Fibroblast of skin of abdomen (primary cell): ENCODE results near the gene SLC6A11. TPM values are rescaled to one million over a fixed set of nuclear protein-coding genes. Genes with fewer than 3 reads are reported as not detected.
A peak's percentile ranks its signal among the peaks of the same experiment; 100 is the strongest.

Experiments
- DNase-seq: peaks from one replicate; pipeline ENCODE4 v3.0.0-alpha.2; 2013
- polyA plus RNA-seq, 2 experiments: library from polyadenylated mRNA; unstranded; fragments of 120-200 nt; gene quantifications; one replicate each; pipeline ENCODE4 v1.2.1, GENCODE V29; 2013; ENCODE audit not compliant: insufficient read length in 2 of 2

Gene SLC6A11
- polyA plus RNA-seq (2013, experiment 1 of 2; ENCODE audit: insufficient read length) = not detected
- not detected for polyA plus RNA-seq (2013, experiment 2 of 2; ENCODE audit: insufficient read length)

DNA sequence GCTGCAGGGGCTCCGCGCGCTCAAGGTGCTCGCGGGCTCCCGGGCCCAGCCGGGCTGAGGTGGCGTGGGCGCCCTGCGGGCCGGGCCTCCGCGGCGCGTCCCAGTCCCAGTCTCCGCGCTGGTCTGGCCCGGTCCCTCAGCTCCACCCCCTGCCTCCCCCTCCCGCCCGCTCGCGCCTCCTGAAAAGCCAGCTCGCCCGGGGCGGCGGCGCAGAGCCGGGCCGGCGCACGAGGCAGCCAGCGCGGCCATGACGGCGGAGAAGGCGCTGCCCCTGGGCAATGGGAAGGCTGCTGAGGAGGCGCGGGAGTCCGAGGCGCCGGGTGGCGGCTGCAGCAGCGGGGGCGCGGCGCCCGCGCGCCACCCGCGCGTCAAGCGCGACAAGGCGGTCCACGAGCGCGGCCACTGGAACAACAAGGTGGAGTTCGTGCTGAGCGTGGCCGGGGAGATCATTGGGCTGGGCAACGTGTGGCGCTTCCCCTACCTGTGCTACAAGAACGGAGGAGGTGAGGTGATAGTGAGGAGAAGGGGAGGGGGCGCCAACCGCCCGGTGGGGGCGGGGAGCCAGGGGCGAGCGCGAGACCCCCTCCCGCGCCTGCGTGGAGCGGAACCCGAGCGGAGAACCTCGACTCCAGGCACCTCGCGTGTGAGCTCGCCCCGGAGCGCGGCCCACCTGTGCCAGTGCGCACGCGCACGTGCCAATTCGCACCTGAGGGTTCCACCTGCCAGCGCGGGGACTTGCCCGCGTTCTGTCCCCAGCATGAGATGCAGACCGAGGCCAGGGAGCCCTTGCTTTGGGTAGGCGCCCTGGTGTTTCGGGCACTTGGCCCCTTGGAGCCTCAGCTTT, at the start of gene SLC6A11:
Gene SLC6A11 (plus strand): TSS at position 210 of the 844 bp plus-strand sequence. CDS start 38 bp downstream, at position 248.
- DNase-seq = no peak

DNA sequence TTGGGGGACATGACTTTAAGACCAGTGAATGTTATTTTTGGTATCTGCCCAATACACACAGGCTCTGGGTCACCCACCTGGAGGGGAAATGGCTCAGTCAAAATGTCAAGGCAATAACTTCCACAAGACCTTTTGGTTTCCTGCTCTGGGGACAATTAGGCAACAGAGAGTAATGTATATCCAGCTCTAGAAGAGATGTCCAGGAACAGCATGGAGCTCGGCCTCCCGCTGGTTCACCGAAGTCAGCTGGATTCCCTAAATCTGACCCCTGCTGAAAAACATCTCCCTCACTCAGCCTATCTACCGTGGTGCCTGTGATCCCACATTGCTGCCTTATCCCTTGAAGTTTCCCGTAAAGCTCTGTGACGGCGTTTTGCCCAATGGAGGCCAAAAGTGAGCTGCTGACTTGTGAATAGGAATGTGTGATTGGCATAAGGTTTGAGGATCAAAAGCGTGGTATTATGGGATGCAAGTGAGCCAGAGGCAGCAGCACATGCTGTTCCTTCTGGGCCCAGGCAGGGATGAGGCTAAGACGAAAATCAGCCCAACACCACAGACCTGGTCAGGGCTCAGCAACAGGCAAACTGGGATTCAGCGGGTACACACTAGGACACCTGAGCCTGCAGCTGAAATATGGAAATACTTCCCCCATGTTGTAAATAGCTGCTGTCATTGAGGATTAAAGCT, 47.2 kb upstream of the SLC6A11 start:
- DNase-seq = no peak

DNA sequence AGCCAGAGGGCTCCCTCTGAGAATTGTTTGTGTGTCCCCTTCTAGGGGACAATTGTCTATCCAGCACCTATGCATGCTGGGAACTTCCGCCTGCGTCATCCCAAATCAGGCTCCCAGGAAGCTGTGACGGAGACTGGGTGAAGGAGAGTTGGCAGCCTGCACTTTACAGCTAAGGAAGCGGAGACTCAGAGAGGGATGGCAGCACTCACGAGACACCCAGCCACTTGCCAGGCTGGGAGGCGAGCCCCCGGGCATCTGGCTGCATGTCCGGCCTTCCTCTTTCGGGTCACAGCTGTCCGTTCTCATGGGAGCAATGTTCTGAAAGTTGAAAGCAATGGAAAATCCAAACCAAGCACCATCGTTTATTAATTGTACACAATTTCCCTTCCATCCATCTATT, 45.5 kb upstream of the SLC6A11 start:
- DNase-seq = no peak

DNA sequence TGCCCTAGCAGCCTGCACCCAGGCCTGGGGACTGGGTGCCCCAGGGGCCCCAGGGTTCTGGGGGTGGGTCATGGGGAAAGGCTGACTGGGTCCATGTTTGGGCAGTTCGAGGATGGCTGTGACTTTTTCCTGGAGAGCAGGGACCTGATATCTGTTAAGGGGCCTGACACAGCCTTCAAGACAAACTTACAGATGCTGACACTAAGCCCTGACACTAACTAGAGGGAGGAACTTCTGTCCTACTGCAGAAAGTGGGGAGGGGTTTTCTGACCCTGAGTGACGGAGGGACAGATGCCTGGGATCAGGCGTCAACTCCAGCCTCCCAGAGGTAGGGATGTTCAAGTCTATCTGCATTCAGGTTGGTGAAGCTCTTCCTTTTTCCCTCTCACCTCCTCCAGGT, 45.0 kb upstream of the SLC6A11 start:
- no peak for DNase-seq

DNA sequence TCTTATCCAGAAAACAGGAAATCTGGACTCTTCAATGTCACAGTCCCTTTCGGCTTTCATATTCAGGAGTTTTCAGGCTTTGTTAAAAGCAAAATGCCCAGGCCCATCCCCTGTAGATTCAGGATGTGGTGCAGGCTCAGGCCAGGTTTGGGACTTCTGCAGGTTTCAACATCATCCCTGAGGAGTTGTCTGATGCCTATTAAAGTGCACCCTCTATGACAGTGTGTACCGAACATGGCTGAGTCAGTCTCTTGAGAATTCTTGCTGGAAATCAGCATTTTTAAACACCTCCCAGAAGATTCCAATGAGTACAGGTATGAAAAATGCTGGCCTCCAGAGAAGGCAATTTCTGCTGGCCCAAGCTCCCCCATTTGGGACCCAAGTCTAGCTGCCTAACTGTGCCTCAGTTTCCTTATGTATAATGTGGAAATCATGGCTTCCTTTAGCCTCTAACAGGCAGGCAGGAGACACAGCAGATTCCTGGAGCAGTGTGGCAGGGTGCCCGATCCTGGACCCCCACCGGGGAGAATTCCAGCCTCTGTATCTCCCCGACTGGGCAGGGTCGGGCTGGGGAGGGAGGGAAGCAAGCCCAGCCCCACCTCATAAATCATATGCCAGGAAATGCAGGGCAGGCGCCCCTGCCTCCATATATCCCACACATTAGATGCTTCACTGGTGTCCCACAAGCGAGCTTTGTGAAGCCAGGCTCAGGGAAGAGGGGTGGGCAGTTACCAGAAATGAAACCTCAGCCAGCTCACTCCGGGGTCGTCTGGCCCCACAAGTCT, 44.4 kb upstream of the SLC6A11 start:
- DNase-seq = no peak

DNA sequence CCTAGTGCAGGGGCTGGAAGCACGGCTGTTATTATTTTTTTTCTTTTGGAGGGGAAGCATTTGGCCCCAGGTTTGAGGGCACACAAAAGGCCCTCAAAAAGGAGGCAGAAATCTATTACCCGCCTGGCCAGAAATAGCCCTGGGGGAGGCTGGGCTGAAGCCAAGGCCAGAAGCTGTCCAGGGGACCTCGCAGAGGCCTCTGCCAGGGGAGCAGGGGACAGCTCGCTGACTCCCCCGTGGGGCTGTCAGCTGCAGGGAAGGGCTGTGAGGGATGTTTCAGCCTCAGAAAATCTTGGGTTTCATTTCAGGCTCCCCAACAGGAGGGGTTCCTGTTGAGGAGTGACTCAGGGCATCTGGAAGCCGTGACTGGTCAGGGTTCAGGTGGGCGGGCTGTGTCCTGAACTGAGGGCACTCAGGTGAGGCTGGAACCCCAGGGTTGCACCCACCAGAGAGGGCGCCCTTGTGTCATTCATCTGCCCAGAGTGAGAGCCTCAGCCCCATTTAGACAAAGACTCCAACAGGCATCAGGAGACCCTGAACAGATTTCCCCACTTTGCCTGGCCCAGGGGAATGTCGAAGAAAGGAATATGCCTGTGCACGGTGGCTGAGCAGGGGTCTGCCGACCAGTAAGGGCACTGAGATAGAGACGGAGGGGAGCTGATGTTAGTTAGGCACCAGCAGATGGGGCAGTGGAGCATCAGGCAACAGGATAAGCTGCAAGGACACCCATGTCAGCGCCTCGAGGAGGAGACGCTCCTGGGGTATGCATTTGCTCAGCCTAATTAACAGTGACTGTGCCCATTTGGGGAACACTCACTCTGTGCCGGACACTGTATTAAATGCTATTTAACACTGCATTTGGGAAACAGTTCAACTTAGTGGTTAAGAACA, 43.5 kb upstream of the SLC6A11 start:
- DNase-seq = no peak

DNA sequence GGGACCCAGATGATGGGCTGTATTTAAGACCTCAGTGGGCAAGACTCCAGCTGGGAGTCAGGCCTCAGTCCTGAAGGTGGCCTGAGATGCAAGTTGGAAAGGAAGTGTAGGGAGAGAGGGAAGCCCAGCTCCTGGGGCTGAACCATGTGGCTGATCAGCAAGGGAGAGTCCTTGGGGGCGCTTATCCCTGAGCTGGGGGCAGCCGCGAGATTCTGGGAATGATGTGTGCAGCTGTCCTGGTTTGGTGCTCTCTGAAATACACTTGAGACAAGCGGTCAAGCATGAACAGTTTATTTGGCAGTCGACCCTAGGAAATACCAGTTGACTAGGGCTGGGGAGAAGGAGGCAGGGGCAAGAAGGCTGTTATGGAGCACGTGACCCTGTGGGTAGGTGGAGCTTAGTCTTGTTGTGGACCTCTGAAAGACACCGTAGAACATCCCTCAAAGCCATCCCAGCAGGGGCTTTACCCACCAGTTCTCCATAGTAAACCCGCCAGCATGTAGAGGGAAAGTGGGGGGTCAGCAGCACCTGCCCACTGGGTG, 41.8 kb upstream of the SLC6A11 start:
- no peak for DNase-seq

DNA sequence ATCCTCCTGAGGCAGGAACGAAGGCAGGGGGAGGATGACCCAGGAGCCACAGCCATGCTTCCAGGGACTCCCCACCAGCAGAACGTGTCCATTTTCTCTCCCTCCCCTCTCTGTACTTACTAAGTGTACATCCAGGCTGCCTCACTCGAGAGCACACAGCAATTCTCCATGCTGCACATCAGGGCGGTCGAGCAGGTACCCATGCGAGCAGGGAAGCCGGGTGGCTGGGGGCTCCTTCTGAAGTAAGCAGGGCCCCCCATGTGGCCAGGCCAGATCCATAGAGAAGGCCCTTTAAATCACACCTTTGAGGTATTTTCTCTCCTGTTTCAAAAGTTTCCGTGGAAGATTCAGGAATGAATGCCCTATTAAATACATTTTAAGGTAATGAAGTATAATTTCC, 41.2 kb upstream of the SLC6A11 start:
- no peak for DNase-seq

DNA sequence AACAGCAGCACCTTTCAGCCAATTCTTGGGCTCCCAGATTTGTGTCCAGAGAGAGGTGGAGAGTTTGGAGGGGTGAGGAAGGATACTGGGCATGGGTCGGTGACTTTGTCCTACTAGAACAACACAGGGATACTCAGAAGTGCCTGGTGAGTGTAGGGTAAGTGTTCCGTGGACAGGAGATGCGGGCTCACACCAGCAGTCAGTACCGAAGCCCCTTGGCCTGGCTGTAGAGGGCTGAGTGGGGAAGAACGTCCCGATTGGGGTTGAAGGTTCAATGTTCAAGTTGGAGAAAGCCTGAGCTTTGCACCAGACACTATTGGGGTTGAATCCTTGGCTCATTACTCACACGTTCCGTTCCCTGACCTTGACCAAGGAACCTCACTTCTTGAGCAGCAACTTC, 40.8 kb upstream of the SLC6A11 start:
- no peak for DNase-seq

DNA sequence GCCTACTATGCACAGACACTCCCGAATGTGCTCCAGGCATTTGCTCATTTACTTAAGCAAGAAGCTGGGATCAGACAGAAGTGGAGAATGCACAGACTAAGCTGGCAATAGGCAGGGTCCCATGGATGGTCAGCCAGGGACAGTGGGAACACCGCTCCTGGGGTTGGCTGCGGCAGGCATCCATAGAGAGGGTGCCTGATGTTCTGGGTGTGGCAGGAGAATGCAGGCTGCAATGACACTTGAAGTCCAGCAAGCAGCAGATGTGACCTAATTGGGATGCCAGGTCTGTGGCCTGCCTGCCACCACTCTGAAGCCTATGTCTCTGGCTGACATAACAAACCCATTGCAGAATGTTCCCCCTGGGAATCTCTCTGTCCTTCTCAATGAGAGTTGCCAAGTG, 40.2 kb upstream of the SLC6A11 start:
- DNase-seq = no peak

DNA sequence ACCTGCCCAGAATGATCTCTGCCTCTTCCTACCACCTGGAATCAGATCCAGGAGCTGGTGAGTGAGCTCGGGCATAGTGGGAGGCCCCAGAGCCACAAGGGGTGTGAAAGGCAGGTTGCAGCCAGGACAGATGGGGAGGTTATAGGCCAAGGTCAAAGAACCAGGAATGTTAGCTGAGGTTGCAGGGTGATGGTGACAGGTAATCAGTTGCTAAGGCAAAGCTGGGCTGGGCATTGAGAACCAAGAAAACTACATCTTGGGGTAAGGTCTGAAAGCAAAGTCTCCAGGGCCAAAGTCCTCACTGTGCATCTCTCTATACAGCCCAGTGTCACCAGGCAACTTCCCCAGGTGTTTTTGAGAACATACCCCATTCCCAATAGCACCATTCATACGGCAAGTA, 38.4 kb upstream of the SLC6A11 start:
- DNase-seq = no peak

DNA sequence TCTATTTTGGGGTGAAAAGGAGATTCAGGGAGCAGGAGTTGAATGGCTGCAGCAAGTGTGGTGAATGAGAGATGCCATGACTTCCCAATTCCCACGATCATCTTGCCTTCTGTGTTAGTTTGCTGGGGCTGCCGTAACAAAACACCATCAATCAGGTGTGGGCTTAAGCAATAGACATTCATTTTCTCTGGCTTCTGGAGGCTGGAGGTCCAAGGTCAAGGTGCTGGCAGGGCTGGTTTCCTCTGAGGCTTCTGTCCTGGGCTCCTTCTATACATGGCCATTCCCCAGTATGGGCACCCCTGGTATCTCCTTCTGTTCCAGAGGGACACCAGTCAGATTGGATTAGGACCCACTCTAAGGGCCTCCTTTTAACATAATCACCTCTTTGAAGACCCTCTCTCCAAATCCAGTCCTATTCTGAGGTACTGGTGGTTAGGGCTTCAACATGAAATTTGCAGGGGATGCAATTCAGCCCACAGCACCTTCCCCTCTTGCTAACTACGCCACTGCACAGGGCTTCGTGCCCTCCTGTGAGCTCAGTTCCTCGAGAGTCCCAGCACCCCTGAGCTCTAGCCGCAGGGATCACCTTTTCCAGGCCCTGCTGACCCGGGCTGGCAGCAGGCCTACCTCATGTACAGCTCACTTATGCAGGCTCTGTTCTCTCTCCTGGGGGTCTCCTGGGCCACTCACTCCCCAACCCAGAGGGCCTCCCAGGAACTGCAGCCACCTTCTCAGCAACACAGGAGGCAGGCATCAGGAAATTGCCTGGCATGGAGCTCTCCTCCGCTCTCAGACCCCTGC, 37.3 kb upstream of the SLC6A11 start:
- DNase-seq = no peak

DNA sequence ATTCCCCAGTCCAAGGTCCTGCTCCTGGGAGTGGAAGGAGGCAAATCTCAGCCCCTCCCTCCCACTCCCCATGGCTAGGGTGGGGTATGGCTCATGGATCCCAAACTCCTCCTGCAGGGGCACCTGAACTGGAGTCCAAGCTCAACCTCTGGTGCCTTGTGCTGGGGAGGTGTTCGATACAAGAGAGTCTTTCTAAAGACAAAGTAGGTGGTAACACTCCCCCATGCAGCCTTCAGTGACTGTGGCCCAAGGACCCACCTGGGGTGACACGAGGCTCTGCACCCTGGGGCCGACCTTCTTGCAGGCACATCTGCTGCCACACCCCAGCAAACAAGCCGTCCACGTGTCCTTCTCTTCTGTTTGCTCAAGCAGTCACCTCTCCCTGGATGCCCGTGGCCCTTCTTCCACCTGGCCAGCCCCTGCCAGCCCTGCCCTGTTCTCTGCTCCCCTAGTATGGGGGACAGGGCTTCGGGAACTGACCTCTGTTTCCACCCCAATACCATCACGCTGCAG, 36.7 kb upstream of the SLC6A11 start:
- DNase-seq = no peak

DNA sequence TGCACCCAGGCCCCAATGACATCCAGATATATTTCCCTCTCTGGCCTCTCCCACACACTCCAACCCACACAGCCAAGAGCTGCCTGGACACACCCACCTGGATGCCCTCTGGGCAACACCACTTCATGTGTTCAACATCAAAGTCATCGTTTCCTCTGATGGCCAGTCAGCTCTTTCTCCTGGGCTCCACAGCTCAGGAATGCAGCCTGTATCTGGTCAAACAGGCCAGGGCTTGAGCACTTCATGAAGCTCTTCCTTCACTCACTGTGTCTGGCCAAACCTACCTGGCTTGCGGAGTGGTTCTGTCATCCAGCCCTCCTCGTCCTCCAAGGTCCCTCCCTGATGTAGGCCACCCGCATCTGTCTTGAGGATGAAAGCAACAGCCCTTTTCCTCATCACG, 35.8 kb upstream of the SLC6A11 start:
- no peak for DNase-seq

DNA sequence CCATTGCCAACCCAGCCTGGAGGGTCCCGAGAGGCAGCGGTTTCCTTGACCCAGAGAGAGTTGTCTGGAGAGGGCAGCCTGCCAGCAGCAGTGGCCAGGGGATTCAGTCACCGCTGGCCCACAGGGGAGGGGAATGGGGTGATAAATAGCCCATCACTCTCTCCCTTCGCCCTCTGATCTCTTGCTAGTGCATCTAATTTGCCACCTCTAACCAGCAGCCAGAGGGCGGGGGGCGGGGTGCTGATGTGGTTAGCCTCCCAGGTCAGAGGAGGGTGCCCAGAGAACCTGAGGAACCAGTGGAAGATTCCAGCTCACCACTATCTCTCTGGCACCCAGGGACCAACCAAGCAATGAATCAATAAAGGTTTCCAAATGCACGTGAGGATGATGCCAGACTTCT, 35.1 kb upstream of the SLC6A11 start:
- no peak for DNase-seq

DNA sequence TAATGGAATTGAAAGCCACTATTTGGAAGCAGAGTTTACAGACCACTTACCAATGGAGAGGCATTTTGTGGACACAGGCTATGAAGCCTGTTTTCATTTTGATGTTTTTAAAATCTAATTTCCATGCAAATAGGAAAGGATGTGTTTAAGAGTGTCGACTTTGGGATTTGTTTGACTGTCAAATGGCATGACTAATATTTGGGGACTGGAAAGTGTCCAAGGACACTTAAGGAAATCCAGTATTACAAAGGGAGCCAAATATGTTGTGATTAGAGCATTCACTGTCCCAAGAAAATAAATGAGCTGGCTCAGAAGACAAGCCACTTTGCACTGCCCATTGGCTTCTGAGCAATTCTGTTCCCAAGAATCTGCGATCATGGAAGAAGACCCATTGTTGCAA, 34.0 kb upstream of the SLC6A11 start:
- no peak for DNase-seq

DNA sequence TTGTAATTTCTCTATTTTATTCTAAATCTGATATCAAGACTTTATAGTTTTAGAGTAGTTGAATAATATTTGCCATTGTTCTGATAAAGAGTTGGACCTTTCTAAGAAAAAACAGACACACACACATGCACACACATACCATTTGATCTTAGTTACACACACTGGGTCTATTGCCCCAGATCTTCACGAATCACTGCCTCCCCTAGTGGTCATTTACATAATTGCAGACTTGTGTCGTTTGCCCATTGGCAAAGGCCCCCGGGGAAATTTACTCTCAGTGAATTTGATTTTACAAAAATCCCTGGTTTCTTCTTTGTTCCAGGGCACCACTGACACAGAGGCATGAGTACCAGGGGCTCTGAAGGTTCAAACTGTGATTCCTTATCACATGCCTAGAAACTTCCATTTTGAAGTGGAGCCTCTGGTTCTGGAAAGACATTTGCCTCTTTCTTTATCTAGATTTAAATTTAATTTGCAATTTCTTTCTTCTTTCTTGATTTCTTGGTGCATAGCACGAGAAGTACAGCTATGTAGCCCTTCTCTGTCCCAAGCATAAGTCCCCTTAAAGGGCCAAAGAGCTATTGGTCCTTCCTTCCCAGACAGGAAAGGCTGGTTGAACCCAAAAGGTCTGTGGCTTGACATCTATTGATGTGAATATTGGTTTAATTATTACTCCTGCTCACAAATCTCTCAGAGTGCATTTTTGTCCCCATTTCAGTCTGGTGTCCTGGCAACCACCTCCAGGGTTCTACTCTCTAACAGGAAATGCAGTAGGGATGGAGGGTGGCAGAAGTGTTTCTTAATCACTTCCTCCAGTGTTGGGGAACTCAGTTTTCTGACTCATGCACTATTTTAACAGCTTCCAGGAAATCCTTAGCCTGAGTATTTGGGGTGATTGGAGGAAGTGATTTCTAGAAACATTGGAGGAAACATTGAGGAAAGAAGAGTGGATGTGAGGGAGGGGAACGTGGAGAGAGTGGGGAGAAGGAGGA, 32.4 kb upstream of the SLC6A11 start:
- peak; percentile 4 for DNase-seq

DNA sequence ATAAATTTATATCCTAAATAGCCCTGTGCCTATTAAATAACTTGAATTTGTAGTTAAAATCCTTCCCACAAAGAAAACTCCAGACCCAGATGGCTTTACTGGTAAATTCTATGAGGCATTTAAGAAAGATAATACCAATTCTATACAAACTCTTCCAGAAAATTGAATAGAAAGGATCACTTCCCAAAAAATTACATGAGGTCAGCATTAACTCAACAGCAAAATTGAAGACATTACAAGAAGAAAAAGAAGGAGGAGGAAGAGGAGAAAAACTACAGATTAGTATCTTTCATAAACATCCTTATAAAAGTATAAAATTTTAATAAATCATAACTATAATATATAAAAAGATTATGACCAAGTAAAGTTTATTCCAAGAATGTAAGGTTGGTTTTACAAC, 29.4 kb upstream of the SLC6A11 start:
- DNase-seq = no peak

DNA sequence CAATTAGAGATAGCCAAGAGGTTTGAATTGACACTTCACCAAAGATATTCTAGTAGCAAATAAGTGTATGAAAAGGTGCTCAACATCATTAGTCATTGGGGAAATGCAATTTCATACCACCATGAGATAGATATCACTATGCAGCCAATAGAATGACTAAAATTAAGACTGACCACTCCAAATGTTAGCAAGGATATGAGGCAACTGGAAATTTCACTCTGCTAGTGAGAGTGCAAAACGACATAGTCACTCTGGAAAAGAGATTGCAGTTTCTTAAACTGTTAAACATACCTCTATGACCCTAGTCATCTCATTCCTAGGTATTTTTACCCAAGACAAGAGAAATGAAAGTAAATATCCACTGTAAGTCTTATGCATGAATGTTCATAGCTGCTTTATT, 27.6 kb upstream of the SLC6A11 start:
- no peak for DNase-seq
